ENCODE data around the gene POLR2I. TPM values are rescaled to one million over a fixed set of nuclear protein-coding genes. Genes with fewer than 3 reads are reported as not detected.

The POLR2I gene
- total and polyA plus RNA-seq, 2 of the 13 experiments (the other 11 are each of a cell fraction or from before 2014, with no cell fraction given), result 40.5 to 104 TPM

GRCh38 chr19:36120092-36120983 lies 5.7 kb upstream of the POLR2I start (continued):
- TF ChIP-seq ZBTB10 (CRISPR knock-in tag; IDR thresholded peaks at IDR 0.05; ENCODE audit: borderline replicate concordance) (peak; percentile 67; the same call in 1 of the 2 replicates), MIER2 (CRISPR knock-in tag; IDR thresholded peaks at IDR 0.05) (0 out of 2 replicates have a peak, but pooled peaks have one; percentile 39), HNF1B (CRISPR knock-in tag; IDR thresholded peaks at IDR 0.05) (peak; percentile 82; the same call in 1 of the 2 replicates), ZBTB26 (CRISPR knock-in tag; IDR thresholded peaks at IDR 0.05; ENCODE audit: borderline replicate concordance) (no peak), ZNF33A (CRISPR knock-in tag; IDR thresholded peaks at IDR 0.05; ENCODE audit: borderline replicate concordance) (no peak; the same call in 1 of the 2 replicates), RBM39 (IDR thresholded peaks at IDR 0.05; ENCODE audit: low read depth, low read length, poor library complexity, severe bottlenecking) (no peak), DMAP1 (CRISPR knock-in tag; IDR thresholded peaks at IDR 0.05) (peak; percentile 91), RERE (CRISPR knock-in tag; IDR thresholded peaks at IDR 0.05; ENCODE audit: low read depth) (peak; percentile 47; the same call in 1 of the 2 replicates), FIP1L1 (IDR thresholded peaks at IDR 0.05; ENCODE audit: borderline replicate concordance, insufficient read depth, low read depth, low read length) (no peak), ZNF768 (CRISPR knock-in tag; IDR thresholded peaks at IDR 0.05) (no peak), ZNF383 (CRISPR knock-in tag; IDR thresholded peaks at IDR 0.05; ENCODE audit: borderline replicate concordance) (0 out of 2 replicates have a peak, but pooled peaks have one; percentile 45), NFYB (CRISPR knock-in tag; IDR thresholded peaks at IDR 0.05) (peak; percentile 74), KLF6 (CRISPR knock-in tag; IDR thresholded peaks at IDR 0.05) (peak; percentile 82; the same call in 1 of the 2 replicates), CCAR2 (optimal IDR thresholded peaks at IDR 0.05; ENCODE audit: low read depth, low read length) (no peak), HCFC1 (IDR thresholded peaks at IDR 0.05; ENCODE audit: low read depth, low read length) (no peak)
